Inferior parietal cortex (tissue), 1 donor: ENCODE results near the gene FAM240A.
"Not testable (repeated sequence)": the region's sequence is repeated elsewhere in the genome, so short reads cannot be mapped to it uniquely, and the experiment has no call there.

Experiments used
- DNase-seq: peaks from one replicate; pipeline ENCODE4 v3.0.0-alpha.2; 2016; ENCODE audit errors: extremely low spot score

Gene FAM240A

GRCh38 chr3:46586738-46587246, 25.5 kb upstream of the FAM240A start:
- no peak for DNase-seq

DNA sequence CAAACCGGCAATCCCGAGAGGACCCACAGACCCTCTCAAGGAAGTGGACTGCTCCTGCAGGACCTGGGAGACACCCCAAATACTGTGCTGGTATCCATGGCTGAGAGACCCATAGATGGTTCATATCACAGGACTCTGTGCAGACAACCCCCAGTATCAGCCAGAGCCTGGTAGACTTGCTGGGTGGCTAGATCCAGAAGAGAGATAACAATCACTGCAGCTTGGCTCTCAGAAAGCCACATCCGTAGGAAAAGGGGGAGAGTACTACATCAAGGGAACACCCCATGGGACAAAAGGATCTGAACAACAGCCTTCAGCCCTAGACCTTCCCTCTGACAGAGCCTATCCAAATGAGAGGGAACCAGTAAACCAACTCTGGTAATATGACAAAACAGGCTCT, 25.1 kb upstream of the FAM240A start:
- DNase-seq = not testable (repeated sequence)

DNA sequence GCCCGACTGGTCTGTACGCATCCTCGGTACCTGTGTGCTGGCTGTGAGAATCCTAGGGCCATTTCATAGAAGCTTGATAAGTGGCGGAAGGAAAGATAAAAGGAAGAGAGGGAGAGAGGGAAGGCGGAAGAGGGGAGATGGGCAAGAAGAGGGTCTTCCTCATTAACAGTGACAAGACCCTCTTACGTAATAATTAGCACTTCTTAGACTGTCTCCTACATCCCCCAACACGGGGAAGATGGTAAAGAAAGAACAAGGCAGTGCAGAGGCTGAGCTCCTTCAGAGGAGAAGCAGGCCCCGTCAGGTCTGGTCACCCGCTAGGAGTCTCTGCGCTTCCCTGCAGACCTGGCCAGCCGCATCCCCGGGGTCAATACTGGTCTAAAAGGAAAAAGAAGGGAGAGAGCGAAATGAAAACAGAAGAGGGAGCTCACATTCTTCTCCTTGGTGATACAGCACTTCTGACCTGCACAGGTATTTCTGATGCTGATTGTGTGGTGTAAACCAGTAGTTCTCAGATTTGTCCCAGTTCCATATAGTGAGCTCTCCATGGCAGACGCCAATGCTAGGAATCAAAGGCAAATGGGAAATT, 19.0 kb upstream of the FAM240A start:
- no peak for DNase-seq

DNA sequence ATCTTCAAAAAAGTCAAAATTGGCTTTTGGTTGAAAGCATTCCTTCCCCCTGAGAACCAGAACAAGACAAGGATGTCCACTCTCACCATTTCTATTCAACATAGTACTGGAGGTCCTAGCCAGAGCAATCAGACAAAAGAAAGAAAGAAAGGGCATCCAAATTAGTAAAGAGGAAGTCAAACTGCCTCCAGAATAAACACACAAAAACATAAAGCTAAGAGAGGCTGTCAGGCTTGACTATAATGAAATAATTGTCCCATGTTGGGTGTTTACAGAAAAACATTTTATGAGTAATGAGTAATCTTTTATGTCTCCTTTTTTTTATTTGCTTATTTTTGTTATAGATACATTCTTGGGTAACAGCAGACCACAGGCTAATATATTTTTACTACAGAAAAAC, 18.3 kb upstream of the FAM240A start:
- no peak for DNase-seq

DNA sequence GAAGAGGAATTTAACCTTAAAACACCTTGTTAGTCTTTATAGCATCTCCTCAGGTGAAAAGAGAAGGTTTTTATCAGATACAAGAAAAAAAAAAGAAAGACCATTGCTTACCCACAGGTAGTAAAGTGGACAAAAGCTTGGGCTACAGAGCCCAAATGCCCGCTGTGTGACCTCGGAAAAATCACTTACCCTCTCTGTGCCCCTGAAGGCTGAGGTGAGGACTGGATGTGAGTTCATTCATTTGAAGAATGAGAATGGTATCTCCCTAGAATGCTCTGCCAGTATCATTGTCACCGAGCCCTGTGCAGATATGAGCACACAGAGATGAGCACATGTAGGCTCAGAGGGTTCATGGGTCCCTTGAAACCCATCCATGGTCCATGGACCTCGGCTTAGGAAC, 17.6 kb upstream of the FAM240A start:
- no peak for DNase-seq

GRCh38 chr3:46595819-46596314, 16.5 kb upstream of the FAM240A start:
- DNase-seq = no peak

- no peak for DNase-seq
These were observed 12.7 kb upstream of the FAM240A start for GRCh38 chr3:46599590-46599989.

DNA sequence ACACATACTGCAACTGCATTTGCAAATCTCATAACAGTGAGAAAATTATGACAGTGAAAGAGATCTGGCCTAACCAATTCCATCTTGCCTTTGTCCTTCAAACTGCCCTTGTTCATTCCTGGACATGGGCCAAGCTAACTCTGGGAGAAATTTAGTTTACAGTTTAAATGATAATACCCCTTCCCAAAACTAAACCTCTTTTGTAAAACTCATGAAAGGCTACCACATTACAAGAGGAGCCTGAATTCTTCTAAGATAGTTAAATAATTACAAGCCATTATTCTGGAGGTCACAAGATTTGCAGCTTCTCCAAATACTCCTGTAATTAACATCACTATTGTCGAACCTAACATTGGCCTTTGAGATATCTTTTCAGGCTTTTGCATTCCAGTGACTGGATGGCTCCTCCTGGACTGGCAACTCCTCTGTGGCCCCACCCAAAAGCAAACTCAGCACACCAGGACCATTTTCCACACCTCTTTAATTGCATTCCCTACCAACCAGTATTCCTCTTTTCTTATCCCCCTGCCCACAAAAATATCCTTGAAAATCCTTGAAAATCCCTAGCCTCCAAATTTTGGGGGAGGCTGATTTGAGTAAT, 8.8 kb upstream of the FAM240A start:
- DNase-seq = no peak

- no peak for DNase-seq
These were observed 8.2 kb upstream of the FAM240A start for GRCh38 chr3:46604127-46604526.

DNA sequence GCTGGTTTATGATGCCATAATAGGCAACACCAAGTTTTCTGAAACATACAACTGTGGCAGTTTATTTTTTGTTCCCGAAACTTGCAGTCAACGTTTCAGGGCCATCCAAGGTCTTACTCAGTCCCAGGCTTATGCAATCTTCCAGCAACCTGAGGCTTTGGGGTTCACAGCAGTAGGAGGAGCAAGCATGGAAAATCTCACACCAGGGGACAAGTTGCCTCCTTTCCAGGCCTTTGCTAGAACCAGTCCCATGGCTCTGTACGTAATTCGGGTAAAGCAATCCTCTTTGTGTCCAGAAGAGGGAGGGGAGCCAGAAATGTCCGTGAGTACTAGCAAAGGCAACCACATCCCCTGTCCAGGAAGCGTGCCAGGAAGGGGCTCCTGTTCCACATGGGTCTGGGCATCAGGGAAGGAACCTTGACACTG, 4.7 kb upstream of the FAM240A start:
- no peak for DNase-seq

GRCh38 chr3:46609212-46609721, 3.1 kb upstream of the FAM240A start:
- DNase-seq = no peak

DNA sequence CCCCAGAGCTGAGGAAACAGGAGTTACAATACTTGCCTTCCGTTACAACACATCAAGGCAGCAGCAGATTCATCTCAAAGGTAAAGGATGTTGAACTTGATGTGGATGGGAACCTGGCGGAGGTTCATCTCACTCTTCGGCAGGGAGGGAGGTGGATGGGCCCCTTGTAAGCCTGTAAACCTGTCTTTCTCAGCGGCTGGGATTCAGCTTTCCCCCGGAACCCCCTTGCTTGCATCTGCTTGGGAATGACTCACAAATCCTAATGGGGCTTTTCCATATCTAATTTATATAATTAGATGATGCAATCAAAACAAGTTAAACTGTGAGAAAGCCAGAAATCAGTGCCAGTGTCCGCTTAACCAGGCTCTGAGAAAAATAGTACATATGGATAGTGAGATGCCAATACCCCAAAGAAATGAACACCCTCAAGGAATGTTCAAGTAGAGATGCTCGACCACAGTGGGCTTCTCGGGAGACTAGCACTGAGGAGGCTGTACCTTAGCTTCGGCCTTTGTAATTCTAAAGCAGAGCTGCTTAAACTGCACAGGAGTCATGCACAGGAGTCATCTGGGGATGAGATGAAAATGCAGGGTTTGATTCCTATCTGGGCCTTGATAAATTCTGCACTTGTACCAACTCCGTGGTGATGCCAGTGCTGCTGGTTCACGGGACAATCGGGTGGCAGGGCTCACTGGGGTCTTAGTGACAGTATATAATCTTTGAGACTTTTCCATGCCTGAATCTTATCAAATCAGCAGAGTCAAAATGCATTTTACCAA, 2.2 kb upstream of the FAM240A start:
- DNase-seq = no peak

GRCh38 chr3:46613313-46614005, 1.1 kb downstream of the FAM240A start:
- DNase-seq = no peak

- no peak for DNase-seq
These were observed 2.1 kb downstream of the FAM240A start for GRCh38 chr3:46614431-46614830.

GRCh38 chr3:46615050-46615775, 2.9 kb downstream of the FAM240A start:
- no peak for DNase-seq

DNA sequence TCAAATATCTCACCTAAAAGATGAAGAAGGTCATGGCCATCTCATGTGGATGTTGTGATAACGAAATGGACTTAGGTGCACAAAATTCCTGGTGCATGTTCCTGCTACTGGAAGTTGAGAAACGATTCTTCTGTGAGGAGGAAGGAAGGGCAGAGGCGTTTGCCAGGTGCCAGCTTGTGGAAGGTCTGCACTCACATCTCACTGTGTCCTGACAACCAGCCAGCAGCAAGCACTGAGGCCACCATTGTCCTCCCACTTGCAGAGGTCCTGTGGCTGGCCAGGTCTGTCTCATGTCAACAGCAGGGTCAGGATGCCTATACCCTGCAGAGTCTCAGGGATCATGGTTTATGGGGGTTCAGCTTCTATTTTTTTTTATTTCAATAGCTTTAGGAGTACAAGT, 3.7 kb downstream of the FAM240A start:
- DNase-seq = no peak

GRCh38 chr3:46617941-46618340, 5.6 kb downstream of the FAM240A start:
- DNase-seq = no peak

GRCh38 chr3:46619845-46620778, 7.8 kb downstream of the FAM240A start:
- no peak for DNase-seq

DNA sequence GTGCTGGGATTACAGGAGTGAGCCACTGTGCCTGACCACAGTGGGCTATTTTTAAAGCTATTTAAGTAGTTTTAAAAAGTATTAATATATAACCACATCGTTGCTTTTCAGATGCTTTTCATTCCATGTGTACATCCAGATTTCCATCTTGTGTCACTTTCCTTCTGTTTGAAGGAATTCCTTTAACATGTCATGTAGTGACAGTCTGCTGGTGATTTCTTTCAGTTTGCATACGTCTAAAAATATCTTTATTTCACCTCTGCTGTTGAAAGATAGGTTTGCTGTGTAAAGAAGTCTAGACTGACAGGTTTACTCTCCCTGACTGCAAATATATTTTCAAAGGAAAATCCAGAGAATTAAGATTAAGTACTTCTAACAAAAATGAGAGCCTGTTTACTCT, 12.2 kb downstream of the FAM240A start:
- no peak for DNase-seq

GRCh38 chr3:46624975-46625490, 12.7 kb downstream of the FAM240A start:
- DNase-seq = no peak
